SH-SY5Y (cell line): ENCODE measurements around the gene GALNS.

Experiments
- GATA2 ChIP-seq: IDR thresholded peaks from 2 replicates; pipeline ENCODE4 v1.6.1; 2011; ENCODE audit warnings: mild to moderate bottlenecking, low read depth, low read length
- GATA3 ChIP-seq: IDR thresholded peaks from 2 replicates; pipeline ENCODE4 v1.6.1; 2011; ENCODE audit warnings: low read depth, mild to moderate bottlenecking, low read length, moderate library complexity

Gene GALNS

GRCh38 chr16:88856828-88857727, at the start of gene GALNS, which contains the start of gene TRAPPC2L:
Gene GALNS, minus strand, starts transcription at chr16:88856947. Its CDS starts 70 bp downstream, at chr16:88856877.
Gene TRAPPC2L, plus strand, starts transcription at chr16:88857127. Its CDS starts 24 bp downstream, at chr16:88857151.
- TF ChIP-seq GATA3 (no peak), GATA2 (no peak; the same call in 1 of the 2 replicates)

GRCh38 chr16:88906020-88906419, 49.3 kb upstream of the GALNS start:
- TF ChIP-seq GATA3 (no peak), GATA2 (no peak)

- no peak for TF ChIP-seq GATA3
- no peak for TF ChIP-seq GATA2
These were observed 48.8 kb upstream of the GALNS start for GRCh38 chr16:88905563-88905962.

GRCh38 chr16:88904676-88905365, 48.1 kb upstream of the GALNS start:
- TF ChIP-seq GATA3 (no peak), GATA2 (no peak)

GRCh38 chr16:88903267-88903666, 46.5 kb upstream of the GALNS start:
- TF ChIP-seq GATA3 (no peak), GATA2 (no peak)

- TF ChIP-seq GATA2 (no peak), GATA3 (no peak)
These were observed 46.0 kb upstream of the GALNS start for GRCh38 chr16:88902744-88903143.

GRCh38 chr16:88901718-88902337, 45.1 kb upstream of the GALNS start:
- TF ChIP-seq GATA3 (no peak), GATA2 (no peak)

- no peak for TF ChIP-seq GATA3
These were observed 43.9 kb upstream of the GALNS start for GRCh38 chr16:88900662-88901052.

GRCh38 chr16:88899901-88900661, 43.3 kb upstream of the GALNS start:
- TF ChIP-seq GATA2 (no peak), GATA3 (no peak)

- TF ChIP-seq GATA3 (no peak), GATA2 (no peak)
These were observed 41.1 kb upstream of the GALNS start for GRCh38 chr16:88897696-88898425.

GRCh38 chr16:88896238-88897070, 39.7 kb upstream of the GALNS start:
- no peak for TF ChIP-seq GATA2
- no peak for TF ChIP-seq GATA3

- TF ChIP-seq GATA2, result no peak
- TF ChIP-seq GATA3, result no peak
These were observed 38.6 kb upstream of the GALNS start for GRCh38 chr16:88895335-88895734.
